Fibroblast of lung (primary cell): ENCODE results near the gene RCAN2.

Experiments
- EZH2 ChIP-seq: IDR thresholded peaks from 2 replicates; pipeline ENCODE4 v1.5.1; 2012; ENCODE audit warnings: low read length, control low read depth, mild to moderate bottlenecking; ENCODE audit errors: missing control alignments
- TF ChIP-seq, protein P1 (sequence below), 2 donors: IDR thresholded peaks in 1 of 2; conservative IDR thresholded peaks in 1 of 2; 1 replicate in 1 of 2; 2 replicates in 1 of 2; pipeline ENCODE4 v1.5.1; 2011 to 2012; ENCODE audit warnings: low read length in 2 of 2, control low read depth in 1 of 2, inconsistent platforms in 1 of 2, low read depth in 1 of 2, mild to moderate bottlenecking in 1 of 2

DNA sequence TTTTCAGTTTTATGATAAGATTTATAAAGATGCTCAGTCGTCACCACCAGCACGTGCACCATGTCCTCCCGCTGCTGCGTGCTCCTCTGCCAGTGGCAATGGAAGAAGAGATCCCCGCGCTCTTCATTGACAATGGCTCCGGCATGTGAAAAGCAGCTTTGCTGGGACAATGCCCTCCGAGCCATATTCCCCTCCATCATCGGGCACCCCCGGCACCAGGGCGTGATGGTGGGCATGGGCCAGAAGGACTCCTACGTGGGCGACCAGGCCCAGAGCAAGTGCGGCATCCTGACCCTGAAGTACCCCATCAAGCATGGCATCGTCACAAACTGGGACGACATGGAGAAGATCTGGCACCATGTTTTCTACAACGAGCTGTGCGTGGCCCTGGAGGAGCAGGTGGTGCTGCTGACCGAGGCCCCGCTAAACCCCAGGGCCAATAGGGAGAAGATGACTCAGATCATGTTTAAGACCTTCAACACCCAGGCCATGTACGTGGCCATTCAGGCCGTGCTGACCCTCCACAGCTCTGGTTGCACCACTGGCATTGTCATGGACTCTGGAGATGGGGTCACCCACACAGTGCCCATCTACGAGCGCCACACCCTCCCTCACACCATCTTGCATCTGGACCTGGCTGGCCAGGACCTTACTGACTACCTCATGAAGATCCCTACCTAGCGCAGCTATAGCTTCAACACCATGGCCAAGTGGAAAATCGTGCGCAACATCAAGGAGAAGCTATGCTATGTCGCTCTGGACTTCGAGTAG lies 286.2 kb downstream of the RCAN2 start:
- TF ChIP-seq, protein P1, sequence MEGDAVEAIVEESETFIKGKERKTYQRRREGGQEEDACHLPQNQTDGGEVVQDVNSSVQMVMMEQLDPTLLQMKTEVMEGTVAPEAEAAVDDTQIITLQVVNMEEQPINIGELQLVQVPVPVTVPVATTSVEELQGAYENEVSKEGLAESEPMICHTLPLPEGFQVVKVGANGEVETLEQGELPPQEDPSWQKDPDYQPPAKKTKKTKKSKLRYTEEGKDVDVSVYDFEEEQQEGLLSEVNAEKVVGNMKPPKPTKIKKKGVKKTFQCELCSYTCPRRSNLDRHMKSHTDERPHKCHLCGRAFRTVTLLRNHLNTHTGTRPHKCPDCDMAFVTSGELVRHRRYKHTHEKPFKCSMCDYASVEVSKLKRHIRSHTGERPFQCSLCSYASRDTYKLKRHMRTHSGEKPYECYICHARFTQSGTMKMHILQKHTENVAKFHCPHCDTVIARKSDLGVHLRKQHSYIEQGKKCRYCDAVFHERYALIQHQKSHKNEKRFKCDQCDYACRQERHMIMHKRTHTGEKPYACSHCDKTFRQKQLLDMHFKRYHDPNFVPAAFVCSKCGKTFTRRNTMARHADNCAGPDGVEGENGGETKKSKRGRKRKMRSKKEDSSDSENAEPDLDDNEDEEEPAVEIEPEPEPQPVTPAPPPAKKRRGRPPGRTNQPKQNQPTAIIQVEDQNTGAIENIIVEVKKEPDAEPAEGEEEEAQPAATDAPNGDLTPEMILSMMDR (conservative IDR thresholded peaks at IDR 0.05 in 1 of 2, IDR thresholded peaks at IDR 0.05 in 1 of 2; ENCODE audit: low read depth in 1 of 2, low read length in 2 of 2): no peak
- no peak for TF ChIP-seq EZH2
